ENCODE results near the gene PNPT1. TPM values are rescaled to one million over a fixed set of nuclear protein-coding genes. Genes with fewer than 3 reads are reported as not detected.

Gene PNPT1
- total RNA-seq, 5 donors from 2014 or later (not counting 1 experiment from before 2014, with no cell fraction given) = 13.3 to 31.0 (median 25.7) TPM

- Mint-ChIP-seq H3K27ac (peak overlapping the region; percentile 70 to 78), H3K27me3 (no peaks in the 10 kb centered on the region), H3K36me3 (peaks cover 42% of the 10 kb centered on the region), H3K4me3 (peak overlapping the region in 1 of 3 donors; percentile 27), H3K9me3 (no peaks in the 10 kb centered on the region), H3K4me1 (peaks cover 77 to 80% (median 79%) of the 10 kb centered on the region in 3 donors)
- H3K27me3 ChIP-seq (replicated peaks in 1 of 2; ENCODE audit: control insufficient read depth in 2 of 2, extremely low read depth in 1 of 2, insufficient read depth in 2 of 2, low read length in 1 of 2) = no peaks in the 10 kb centered on the region
- POLR2A ChIA-PET = interaction anchor here (0.6 to 1.2 kb wide), 7 partner anchors 8 to 1764 kb away, joined by 3 to 7 read pairs (median 4); no protein-coding TSS in a partner anchor
- no peaks in the 10 kb centered on the region for H3K9me3 ChIP-seq
- ATAC-seq (replicated peaks in 1 of 4) (peak in 1 of 4 experiments; percentile 17), DNase-seq (no peak)
- no peak overlapping the region for H3K4me3 ChIP-seq (ENCODE audit: control insufficient read depth in 1 of 2, extremely low read depth in 1 of 2, low read length in 1 of 2)
- CTCF ChIA-PET = no interaction called here
- H3K36me3 ChIP-seq (ENCODE audit: control insufficient read depth in 2 of 2, extremely low read depth in 1 of 2, insufficient read depth in 1 of 2, low read length in 1 of 2) = peaks cover 5 to 23% of the 10 kb centered on the region in 2 donors
- no CpG with 5 or more reads among the region's 1 CpG for WGBS (ENCODE audit: insufficient coverage)
- peaks cover 15 to 19% of the 10 kb centered on the region in 2 experiments for H3K4me1 ChIP-seq (ENCODE audit: control insufficient read depth in 1 of 2, extremely low read depth in 1 of 2, insufficient read depth in 2 of 2, low read length in 2 of 2)
- H3K27ac ChIP-seq (ENCODE audit: low read length) = no peak overlapping the region
Observed at GRCh38 chr2:55609938-55610578, 83.6 kb downstream of the PNPT1 start.

DNA sequence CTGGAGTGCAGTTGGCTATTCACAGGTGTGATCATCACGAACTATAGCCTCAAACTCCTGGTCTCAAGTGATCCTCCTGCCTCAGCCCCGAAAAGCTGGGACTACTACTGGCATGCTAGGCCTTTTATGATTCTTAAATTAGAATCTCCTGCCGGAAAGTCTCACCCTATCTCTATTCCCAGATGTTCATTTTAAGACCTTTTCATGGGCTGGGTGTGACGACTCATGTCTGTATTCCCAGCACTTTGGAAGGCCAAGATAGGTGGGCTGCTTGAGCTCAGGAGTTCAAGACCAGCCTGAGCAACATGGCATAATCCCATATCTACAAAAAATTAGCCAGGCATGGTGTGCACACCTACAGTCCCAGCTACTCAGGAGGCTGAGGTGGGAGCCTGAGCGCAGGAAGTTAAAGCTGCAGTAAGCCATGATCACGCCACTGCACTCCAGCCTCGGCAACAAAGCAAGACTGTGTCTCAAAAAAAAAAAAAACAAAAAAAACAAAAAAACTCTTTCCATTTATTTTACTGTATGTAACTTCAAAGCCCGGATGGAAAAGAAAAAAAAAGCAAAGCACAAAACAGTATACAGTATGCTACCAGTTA lies 84.3 kb downstream of the PNPT1 start:
- H3K27ac Mint-ChIP-seq = no peak overlapping the region
- peaks cover 39% of the 10 kb centered on the region for H3K36me3 Mint-ChIP-seq
- Histone ChIP-seq H3K4me3 (ENCODE audit: control insufficient read depth in 1 of 2, extremely low read depth in 1 of 2, low read length in 1 of 2) (no peak overlapping the region), H3K4me1 (ENCODE audit: control insufficient read depth in 1 of 2, extremely low read depth in 1 of 2, insufficient read depth in 2 of 2, low read length in 2 of 2) (peaks cover 13 to 19% of the 10 kb centered on the region in 2 experiments), H3K27me3 (replicated peaks in 1 of 2; ENCODE audit: control insufficient read depth in 2 of 2, extremely low read depth in 1 of 2, insufficient read depth in 2 of 2, low read length in 1 of 2) (no peaks in the 10 kb centered on the region), H3K36me3 (ENCODE audit: control insufficient read depth in 2 of 2, extremely low read depth in 1 of 2, insufficient read depth in 1 of 2, low read length in 1 of 2) (peaks cover 5 to 17% of the 10 kb centered on the region in 2 donors), H3K27ac (ENCODE audit: low read length) (no peak overlapping the region), H3K9me3 (no peaks in the 10 kb centered on the region)
- 100% methylated on average over 2 of the region's 8 CpGs for WGBS (ENCODE audit: insufficient coverage)
- ChIA-PET CTCF (interaction anchor here (0.6 to 1.4 kb wide), 3 partner anchors 11 to 55 kb away, joined by 3 to 4 read pairs (median 4); no protein-coding TSS in a partner anchor), POLR2A (interaction anchor here (0.6 to 1.2 kb wide), 2 partner anchors 9 to 15 kb away, joined by 3 to 4 read pairs; no protein-coding TSS in a partner anchor)
- H3K4me3 Mint-ChIP-seq = peak overlapping the region in 1 of 3 donors; percentile 27
- ATAC-seq (replicated peaks in 1 of 4) (peak in 1 of 4 experiments; percentile 36), DNase-seq (no peak)
- H3K9me3 Mint-ChIP-seq = no peaks in the 10 kb centered on the region
- H3K4me1 Mint-ChIP-seq = peaks cover 78 to 82% (median 82%) of the 10 kb centered on the region in 3 donors
- H3K27me3 Mint-ChIP-seq = no peaks in the 10 kb centered on the region

DNA sequence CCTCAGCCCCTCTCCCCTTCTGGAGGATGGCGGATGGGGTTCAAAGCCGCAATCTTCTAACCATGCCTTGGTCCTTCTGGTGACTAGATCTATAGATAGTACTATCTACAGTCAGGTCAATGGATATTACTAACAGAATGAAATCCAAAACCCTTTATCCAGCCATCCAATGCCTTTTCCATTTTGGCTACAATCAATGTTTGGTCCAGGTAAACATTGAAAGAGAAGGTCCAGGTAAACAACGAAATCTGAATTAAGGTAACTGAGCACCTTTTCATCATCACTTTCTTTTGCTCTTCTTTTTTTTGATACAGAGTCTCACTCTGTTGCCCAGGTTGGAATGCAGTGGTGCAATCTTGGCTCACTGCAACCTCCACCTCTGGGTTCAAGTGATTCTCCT lies 85.9 kb downstream of the PNPT1 start:
- peaks cover 74 to 82% (median 78%) of the 10 kb centered on the region in 3 donors for H3K4me1 Mint-ChIP-seq
- no peaks in the 10 kb centered on the region for H3K9me3 ChIP-seq
- no peaks in the 10 kb centered on the region for H3K27me3 ChIP-seq (replicated peaks in 1 of 2; ENCODE audit: control insufficient read depth in 2 of 2, extremely low read depth in 1 of 2, insufficient read depth in 2 of 2, low read length in 1 of 2)
- H3K36me3 Mint-ChIP-seq = peaks cover 26% of the 10 kb centered on the region
- ChIA-PET POLR2A (no interaction called here), CTCF (no interaction called here)
- WGBS (ENCODE audit: insufficient coverage) = 100% methylated on average over 1 of the region's 3 CpGs
- ATAC-seq (replicated peaks in 1 of 4) (no peak), DNase-seq (no peak)
- H3K4me3 ChIP-seq (ENCODE audit: control insufficient read depth in 1 of 2, extremely low read depth in 1 of 2, low read length in 1 of 2) = no peak overlapping the region
- no peak overlapping the region for H3K27ac ChIP-seq (ENCODE audit: low read length)
- no peaks in the 10 kb centered on the region for H3K9me3 Mint-ChIP-seq
- peaks cover 5 to 20% of the 10 kb centered on the region in 2 donors for H3K36me3 ChIP-seq (ENCODE audit: control insufficient read depth in 2 of 2, extremely low read depth in 1 of 2, insufficient read depth in 1 of 2, low read length in 1 of 2)
- H3K27ac Mint-ChIP-seq = no peak overlapping the region
- peaks cover 13 to 22% of the 10 kb centered on the region in 2 experiments for H3K4me1 ChIP-seq (ENCODE audit: control insufficient read depth in 1 of 2, extremely low read depth in 1 of 2, insufficient read depth in 2 of 2, low read length in 2 of 2)
- no peaks in the 10 kb centered on the region for H3K27me3 Mint-ChIP-seq
- peak overlapping the region in 1 of 3 donors; percentile 6 for H3K4me3 Mint-ChIP-seq

DNA sequence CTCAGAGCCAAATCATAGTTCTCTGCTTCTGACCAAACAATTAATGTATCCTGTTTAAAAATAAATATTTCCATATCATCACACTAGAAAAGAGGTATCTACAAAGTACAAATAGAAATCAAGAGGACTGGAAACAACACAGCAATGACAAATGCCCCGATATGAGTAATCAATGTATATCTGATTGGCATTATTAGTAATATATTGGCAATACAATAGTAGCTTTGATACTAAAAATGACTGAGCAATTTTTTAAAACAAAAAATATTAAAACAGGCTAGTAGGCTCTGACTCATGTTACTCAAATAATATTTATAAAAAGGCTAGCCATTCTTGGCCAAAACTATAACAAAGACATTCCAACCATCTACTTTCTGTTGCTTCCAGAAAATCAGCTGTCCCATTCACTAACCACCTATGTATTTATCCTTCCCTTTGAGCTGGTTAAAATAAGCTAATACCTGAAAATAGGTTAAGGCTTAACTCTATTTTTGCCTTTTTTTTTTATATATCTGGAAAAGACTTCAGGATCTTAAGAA lies 89.5 kb downstream of the PNPT1 start:
- H3K27me3 ChIP-seq (replicated peaks in 1 of 2; ENCODE audit: control insufficient read depth in 2 of 2, extremely low read depth in 1 of 2, insufficient read depth in 2 of 2, low read length in 1 of 2) = no peaks in the 10 kb centered on the region
- ChIA-PET CTCF (interaction anchor here in 1 of 2 donors (1.2 kb wide), 1 partner anchor 10 kb away, joined by 3 read pairs; no protein-coding TSS in a partner anchor), POLR2A (interaction anchor here (0.5 to 0.7 kb wide), 3 partner anchors 10 to 1819 kb away, joined by 3 read pairs; partner anchors contain the start of gene CFAP36 (in 1 of the 2))
- ATAC-seq (replicated peaks in 1 of 4) = no peak
- Mint-ChIP-seq H3K36me3 (peaks cover 24% of the 10 kb centered on the region), H3K4me3 (no peak overlapping the region), H3K27me3 (no peaks in the 10 kb centered on the region), H3K27ac (peak overlapping the region; percentile 48 to 55), H3K4me1 (peaks cover 70 to 76% (median 75%) of the 10 kb centered on the region in 3 donors), H3K9me3 (no peaks in the 10 kb centered on the region)
- H3K36me3 ChIP-seq (ENCODE audit: control insufficient read depth in 2 of 2, extremely low read depth in 1 of 2, insufficient read depth in 1 of 2, low read length in 1 of 2) = peaks cover 6 to 25% of the 10 kb centered on the region in 2 donors
- no peak for DNase-seq
- WGBS (ENCODE audit: insufficient coverage) = no CpG with 5 or more reads among the region's 1 CpG
- no peak overlapping the region for H3K27ac ChIP-seq (ENCODE audit: low read length)
- H3K4me1 ChIP-seq (ENCODE audit: control insufficient read depth in 1 of 2, extremely low read depth in 1 of 2, insufficient read depth in 2 of 2, low read length in 2 of 2) = peaks cover 3 to 20% of the 10 kb centered on the region in 2 experiments
- no peaks in the 10 kb centered on the region for H3K9me3 ChIP-seq
- no peak overlapping the region for H3K4me3 ChIP-seq (ENCODE audit: control insufficient read depth in 1 of 2, extremely low read depth in 1 of 2, low read length in 1 of 2)

GRCh38 chr2:55601849-55602248 lies 91.8 kb downstream of the PNPT1 start:
- Mint-ChIP-seq H3K36me3 (peaks cover 23% of the 10 kb centered on the region), H3K9me3 (no peaks in the 10 kb centered on the region), H3K4me1 (peaks cover 55 to 58% (median 58%) of the 10 kb centered on the region in 3 donors), H3K27me3 (no peaks in the 10 kb centered on the region), H3K27ac (peak overlapping the region; percentile 11 to 65), H3K4me3 (no peak overlapping the region)
- Histone ChIP-seq H3K9me3 (no peaks in the 10 kb centered on the region), H3K36me3 (ENCODE audit: control insufficient read depth in 2 of 2, extremely low read depth in 1 of 2, insufficient read depth in 1 of 2, low read length in 1 of 2) (peaks cover 7 to 43% of the 10 kb centered on the region in 2 donors), H3K4me1 (ENCODE audit: control insufficient read depth in 1 of 2, extremely low read depth in 1 of 2, insufficient read depth in 2 of 2, low read length in 2 of 2) (peaks cover 5 to 15% of the 10 kb centered on the region in 2 experiments), H3K4me3 (ENCODE audit: control insufficient read depth in 1 of 2, extremely low read depth in 1 of 2, low read length in 1 of 2) (no peak overlapping the region), H3K27me3 (replicated peaks in 1 of 2; ENCODE audit: control insufficient read depth in 2 of 2, extremely low read depth in 1 of 2, insufficient read depth in 2 of 2, low read length in 1 of 2) (no peaks in the 10 kb centered on the region), H3K27ac (ENCODE audit: low read length) (no peak overlapping the region)
- CTCF ChIA-PET = no interaction called here
- POLR2A ChIA-PET = interaction anchor here (0.6 to 0.7 kb wide), 5 partner anchors 12 to 599 kb away, joined by 3 to 5 read pairs (median 4); no protein-coding TSS in a partner anchor
- DNase-seq (no peak), ATAC-seq (replicated peaks in 1 of 4) (no peak)

- POLR2A ChIA-PET = no interaction called here
- peaks cover 42 to 55% (median 45%) of the 10 kb centered on the region in 3 donors for H3K4me1 Mint-ChIP-seq
Observed at GRCh38 chr2:55598056-55598795, 95.4 kb downstream of the PNPT1 start.

More at GRCh38 chr2:55598056-55598795, 95.4 kb downstream of the PNPT1 start:
- Mint-ChIP-seq H3K9me3 (no peaks in the 10 kb centered on the region), H3K36me3 (peaks cover 42% of the 10 kb centered on the region), H3K27me3 (no peaks in the 10 kb centered on the region), H3K4me3 (no peak overlapping the region), H3K27ac (no peak overlapping the region)
- DNase-seq = no peak
- no peaks in the 10 kb centered on the region for H3K9me3 ChIP-seq
- H3K27me3 ChIP-seq (replicated peaks in 1 of 2; ENCODE audit: control insufficient read depth in 2 of 2, extremely low read depth in 1 of 2, insufficient read depth in 2 of 2, low read length in 1 of 2) = no peaks in the 10 kb centered on the region
- WGBS (ENCODE audit: insufficient coverage) = 100% methylated on average over 2 of the region's 11 CpGs
- CTCF ChIA-PET = interaction anchor here in 1 of 2 donors (1.2 kb wide), 1 partner anchor 10 kb away, joined by 4 read pairs; no protein-coding TSS in a partner anchor
- H3K36me3 ChIP-seq (ENCODE audit: control insufficient read depth in 2 of 2, extremely low read depth in 1 of 2, insufficient read depth in 1 of 2, low read length in 1 of 2) = peaks cover 7 to 57% of the 10 kb centered on the region in 2 donors
- H3K27ac ChIP-seq (ENCODE audit: low read length) = no peak overlapping the region
- no peak overlapping the region for H3K4me3 ChIP-seq (ENCODE audit: control insufficient read depth in 1 of 2, extremely low read depth in 1 of 2, low read length in 1 of 2)
- peaks cover 6 to 15% of the 10 kb centered on the region in 2 experiments for H3K4me1 ChIP-seq (ENCODE audit: control insufficient read depth in 1 of 2, extremely low read depth in 1 of 2, insufficient read depth in 2 of 2, low read length in 2 of 2)
- ATAC-seq (replicated peaks in 1 of 4) = no peak
